GM12878 (cell line): Measurements from ENCODE around the gene TUBGCP2. TPM values are rescaled to one million over a fixed set of nuclear protein-coding genes. Genes with fewer than 3 reads are reported as not detected.

Source experiments
- ATAC-seq: fragments of 200-7000 bp; cut with Tn5 transposase; 3 replicates; pipeline ENCODE4 v1.9.1; 2020; ENCODE audit warnings: mild to moderate bottlenecking, moderate library complexity
- BruUV-seq: library from RNA; stranded (reverse); fragments of 400-500 nt; replicated peaks from 2 replicates; lab custom pipeline; 2021; lab: Mats Ljungman, UMichigan
- CTCF ChIA-PET: fragments of 300-600 bp; sonication (Branson Sonifier 250); formaldehyde crosslinking; extraction: SDS; loops from one replicate; lab custom pipeline; 2021; ENCODE audit warnings: inconsistent platforms; lab: Yijun Ruan, JAX
- POLR2A ChIA-PET: fragments of 350-600 bp; formaldehyde crosslinking; extraction: SDS; loops from one replicate; lab custom pipeline; 2021; ENCODE audit warnings: inconsistent platforms; lab: Charles Lee
- RAD21 ChIA-PET: fragments of 300-600 bp; sonication (Branson Sonifier 250); formaldehyde crosslinking; loops from one replicate; lab custom pipeline; 2023; ENCODE audit warnings: antibody characterized with exemption; ENCODE audit not compliant: unreplicated experiment; lab: Charles Lee
- SMC1A ChIA-PET: fragments of 300-600 bp; sonication (Branson Sonifier 250); formaldehyde crosslinking; loops from one replicate; lab custom pipeline; 2023; ENCODE audit not compliant: unreplicated experiment, uncharacterized antibody; lab: Charles Lee
- DNase-seq: peaks from one replicate; pipeline ENCODE4 v3.0.0-alpha.2; 2011; ENCODE audit warnings: low read depth, low spot score
- FAIRE-seq: peaks from 3 replicates; lab custom pipeline; 2011; peaks lifted over from hg19 to GRCh38; lab: Jason Lieb, UNC
- H2AFZ ChIP-seq: 2 replicates; pipeline ENCODE4 v1.6.0; 2011; ENCODE audit warnings: low read depth, low read length, control low read depth; ENCODE audit not compliant: control insufficient read depth
- H3K27ac ChIP-seq: 2 replicates; pipeline ENCODE4 v1.5.1; 2011; ENCODE audit warnings: control low read depth; ENCODE audit not compliant: control insufficient read depth, insufficient read depth
- H3K27me3 ChIP-seq, 2 experiments: replicated peaks in 1 of 2; 2 replicates each; pipeline versions ENCODE4 v1.6.0 to v1.6.1; 2011; ENCODE audit warnings: low read length in 1 of 2; ENCODE audit not compliant: control insufficient read depth in 2 of 2, insufficient read depth in 2 of 2
- H3K36me3 ChIP-seq, 2 experiments: 2 replicates each; pipeline ENCODE4 v1.5.1; 2011; ENCODE audit warnings: low read length in 1 of 2; ENCODE audit not compliant: control insufficient read depth in 2 of 2, insufficient read depth in 2 of 2
- H3K4me1 ChIP-seq: 2 replicates; pipeline ENCODE4 v1.6.1; 2011; ENCODE audit warnings: mild to moderate bottlenecking, low read length, moderate library complexity, mixed read lengths; ENCODE audit not compliant: control insufficient read depth, insufficient read depth
- H3K4me2 ChIP-seq: 2 replicates; pipeline ENCODE4 v1.6.0; 2011; ENCODE audit warnings: control low read depth; ENCODE audit not compliant: control insufficient read depth, insufficient read depth
- H3K4me3 ChIP-seq: fragments of 200-600 bp; sonication (generic); 2 replicates; pipeline ENCODE4 v1.5.1; 2016
- H3K79me2 ChIP-seq: 2 replicates; pipeline ENCODE4 v1.6.0; 2011; ENCODE audit warnings: low read length; ENCODE audit not compliant: control insufficient read depth, insufficient read depth
- H3K9ac ChIP-seq: 2 replicates; pipeline ENCODE4 v1.8.0; 2011; ENCODE audit warnings: low read length, control low read depth, mixed read lengths; ENCODE audit not compliant: control insufficient read depth, insufficient read depth
- H3K9me3 ChIP-seq: replicated peaks from 3 replicates; pipeline ENCODE4 v1.5.1; 2011; ENCODE audit warnings: mild to moderate bottlenecking, low read length; ENCODE audit not compliant: control insufficient read depth, insufficient read depth
- H4K20me1 ChIP-seq: 2 replicates; pipeline ENCODE4 v1.6.0; 2011; ENCODE audit not compliant: control insufficient read depth, insufficient read depth
- ATF2 ChIP-seq: IDR thresholded peaks from 2 replicates; pipeline ENCODE4 v1.6.1; 2012; ENCODE audit warnings: low read length, inconsistent platforms
- ATF7 ChIP-seq: fragments of 450-650 bp; IDR thresholded peaks from 2 replicates; pipeline ENCODE4 v1.6.1; 2016; ENCODE audit warnings: low read depth, mild to moderate bottlenecking
- BHLHE40 ChIP-seq, 2 experiments: fragments of 450-650 bp in 1 of 2; IDR thresholded peaks; 2 replicates each; pipeline ENCODE4 v1.6.1; 2011 to 2017; ENCODE audit warnings: low read depth in 2 of 2, borderline replicate concordance in 1 of 2, improper control_type of control experiment in 1 of 2, low read length in 1 of 2, mild to moderate bottlenecking in 1 of 2
- DPF2 ChIP-seq: fragments of 450-650 bp; IDR thresholded peaks from 2 replicates; pipeline ENCODE4 v1.6.1; 2017; ENCODE audit warnings: mild to moderate bottlenecking
- HDGF ChIP-seq: fragments of 450-650 bp; IDR thresholded peaks from 2 replicates; pipeline ENCODE4 v1.6.1; 2016; ENCODE audit warnings: antibody characterized with exemption
- JUNB ChIP-seq: IDR thresholded peaks from 2 replicates; pipeline ENCODE4 v1.6.1; 2016; ENCODE audit warnings: antibody characterized with exemption, mild to moderate bottlenecking
- KLF5 ChIP-seq: fragments of 450-650 bp; IDR thresholded peaks from 2 replicates; pipeline ENCODE4 v1.6.1; 2014; ENCODE audit warnings: mild to moderate bottlenecking; ENCODE audit not compliant: partially characterized antibody
- NFIC ChIP-seq: IDR thresholded peaks from 2 replicates; pipeline ENCODE4 v1.6.1; 2012; ENCODE audit warnings: low read depth, mild to moderate bottlenecking, inconsistent platforms, low read length, moderate library complexity
- POLR2AphosphoS5 ChIP-seq: IDR thresholded peaks from 2 replicates; pipeline ENCODE4 v1.6.1; 2011; ENCODE audit warnings: mild to moderate bottlenecking, low read length, inconsistent platforms
- POU2F2 ChIP-seq: IDR thresholded peaks from 3 replicates; pipeline ENCODE4 v1.6.1; 2011; ENCODE audit warnings: low read depth, mild to moderate bottlenecking, low read length, borderline replicate concordance
- RUNX3 ChIP-seq: IDR thresholded peaks from 2 replicates; pipeline ENCODE4 v1.6.1; 2012; ENCODE audit warnings: low read length, inconsistent platforms
- TBL1XR1 ChIP-seq: IDR thresholded peaks from 2 replicates; pipeline ENCODE4 v1.6.1; 2012; ENCODE audit warnings: low read depth, low read length, improper control_type of control experiment
- YBX1 ChIP-seq: fragments of 450-650 bp; IDR thresholded peaks from 2 replicates; pipeline ENCODE4 v1.6.1; 2016; ENCODE audit warnings: antibody characterized with exemption
- ZNF384 ChIP-seq: IDR thresholded peaks from 2 replicates; pipeline ENCODE4 v1.6.1; 2012; ENCODE audit warnings: low read depth, mild to moderate bottlenecking, low read length, improper control_type of control experiment, borderline replicate concordance
- WGBS: methylation state at CpG from one replicate; pipeline ENCODE4 v1.1.6; 2016; ENCODE audit warnings: low lambda C conversion rate; ENCODE audit not compliant: insufficient replicate concordance, insufficient coverage; ENCODE audit errors: missing lambda C conversion rate; 5-methylcytosine and 5-hydroxymethylcytosine counted together
- in situ Hi-C: fragments of 300-500 bp; cut with MboI; formaldehyde crosslinking; loops from 9 replicates; pipeline ENCODE4 v1.14.3; 2018; ENCODE audit warnings: mixed read lengths
- intact Hi-C: fragments of 100-400 bp; cut with micrococcal nuclease; formaldehyde crosslinking; loops from one replicate; pipeline ENCODE4 v1.14.2; 2022; ENCODE audit not compliant: unreplicated experiment
- polyA plus RNA-seq, 11 experiments: library from polyadenylated mRNA; depleted of rRNA in 4 of 11; unstranded in 6 of 11; stranded (reverse) in 5 of 11; fragments of >200 nt; fragmentation: Nextera tagmentation in 4 of 11; fragmentation: Illumina TruSeq in 1 of 11; extraction: Ambion mirVana in 4 of 11; extraction: Trizol in 1 of 11; gene quantifications; 1 replicate in 1 of 11; 2 replicates in 10 of 11; pipeline versions ENCODE4 v1.2.1 to v1.2.3, GENCODE V29; 2011 to 2016; ENCODE audit warnings: inconsistent platforms in 2 of 11, missing spikeins in 2 of 11, low read depth in 1 of 11
- total RNA-seq, 4 experiments: library from RNA; depleted of rRNA in 3 of 4; stranded (reverse); fragments of >200 nt in 3 of 4; fragmentation: Illumina TruSeq in 1 of 4; extraction: Trizol in 1 of 4; gene quantifications; 2 replicates each; pipeline versions ENCODE4 v1.2.1 to v1.2.3, GENCODE V29; 2013 to 2021
- TF ChIP-seq, protein P1 (sequence below): fragments of 450-650 bp; formaldehyde crosslinking; IDR thresholded peaks from 2 replicates; pipeline ENCODE4 v1.5.0; 2022; ENCODE audit warnings: mild to moderate bottlenecking, missing genetic modification characterization

TUBGCP2 gene
- total and polyA plus RNA-seq, 10 of the 15 experiments (the other 5 are each of a cell fraction or from before 2014, with no cell fraction given): 4.8 to 47.1 (median 34.7) TPM

GRCh38 chr10:133274751-133275683, 33.7 kb downstream of the TUBGCP2 start:
- H3K4me3 ChIP-seq: peak overlapping the region; percentile 94
- ChIA-PET POLR2A (interaction anchor here (0.5 to 1.5 kb wide), 5 partner anchors 9 to 116 kb away, joined by 3 to 7 read pairs (median 5); no protein-coding TSS in a partner anchor), CTCF (interaction anchor here (1.0 to 3.2 kb wide), 7 partner anchors 11 to 129 kb away, joined by 4 to 15 read pairs (median 5); no protein-coding TSS in a partner anchor), SMC1A (interaction anchor here (1.0 to 1.5 kb wide), 3 partner anchors 12 to 127 kb away, joined by 4 to 5 read pairs (median 4); no protein-coding TSS in a partner anchor), RAD21 (interaction anchor here (1.2 to 2.4 kb wide), 5 partner anchors 14 to 131 kb away, joined by 3 to 9 read pairs (median 4); no protein-coding TSS in a partner anchor)
- DNase-seq: peak; percentile 72
- peak overlapping the region; percentile 90 for H3K4me2 ChIP-seq
- peaks cover 5 to 28% of the 10 kb centered on the region in 2 experiments for H3K36me3 ChIP-seq
- H3K9me3 ChIP-seq: no peaks in the 10 kb centered on the region
- FAIRE-seq: peak; percentile 90
- no peak overlapping the region; the same call in none of the 2 replicates for H2AFZ ChIP-seq
- peak overlapping the region; percentile 92 for H3K9ac ChIP-seq
- H3K4me1 ChIP-seq: peaks cover 33% of the 10 kb centered on the region
- peaks cover 23% of the 10 kb centered on the region for H3K79me2 ChIP-seq
- in situ Hi-C loops (no loop called here), intact Hi-C loops (loop anchor here (2.0 kb wide), 1 partner anchor 34 kb away; the partner anchor contains the start of genes TUBGCP2 and ZNF511)
- peak overlapping the region; percentile 96 for H3K27ac ChIP-seq
- under 1% methylated on average over 24 of the region's 26 CpGs for WGBS
- no TSS peak for BruUV-seq
- no peaks in the 10 kb centered on the region for H3K27me3 ChIP-seq
- no peaks in the 10 kb centered on the region; the same call in 1 of the 2 replicates for H4K20me1 ChIP-seq
- ATAC-seq: peak; percentile 69
- peak; percentile 79; the same call in 1 of the 2 replicates for TF ChIP-seq ATF2
- TF ChIP-seq POU2F2: peak; percentile 96; the same call in 2 of the 3 replicates
- TF ChIP-seq NFIC: peak; percentile 86; the same call in 1 of the 2 replicates
- TF ChIP-seq BHLHE40 (IDR thresholded peaks at IDR 0.05; ENCODE audit: borderline replicate concordance in 1 of 2, low read depth in 2 of 2, low read length in 1 of 2): peak; percentile 95
- TF ChIP-seq HDGF: peak; percentile 89
- no peak for TF ChIP-seq KLF5
- TF ChIP-seq JUNB: peak; percentile 48; the same call in 1 of the 2 replicates
- peak; percentile 85; the same call in 1 of the 2 replicates for TF ChIP-seq ATF7
- no peak for TF ChIP-seq YBX1
- peak; percentile 97 for TF ChIP-seq TBL1XR1
- TF ChIP-seq DPF2: peak; percentile 90; the same call in 1 of the 2 replicates
- peak; percentile 92 for TF ChIP-seq RUNX3
- no peak for TF ChIP-seq ZNF384
- TF ChIP-seq POLR2AphosphoS5: peak; percentile 87
- TF ChIP-seq, protein P1, sequence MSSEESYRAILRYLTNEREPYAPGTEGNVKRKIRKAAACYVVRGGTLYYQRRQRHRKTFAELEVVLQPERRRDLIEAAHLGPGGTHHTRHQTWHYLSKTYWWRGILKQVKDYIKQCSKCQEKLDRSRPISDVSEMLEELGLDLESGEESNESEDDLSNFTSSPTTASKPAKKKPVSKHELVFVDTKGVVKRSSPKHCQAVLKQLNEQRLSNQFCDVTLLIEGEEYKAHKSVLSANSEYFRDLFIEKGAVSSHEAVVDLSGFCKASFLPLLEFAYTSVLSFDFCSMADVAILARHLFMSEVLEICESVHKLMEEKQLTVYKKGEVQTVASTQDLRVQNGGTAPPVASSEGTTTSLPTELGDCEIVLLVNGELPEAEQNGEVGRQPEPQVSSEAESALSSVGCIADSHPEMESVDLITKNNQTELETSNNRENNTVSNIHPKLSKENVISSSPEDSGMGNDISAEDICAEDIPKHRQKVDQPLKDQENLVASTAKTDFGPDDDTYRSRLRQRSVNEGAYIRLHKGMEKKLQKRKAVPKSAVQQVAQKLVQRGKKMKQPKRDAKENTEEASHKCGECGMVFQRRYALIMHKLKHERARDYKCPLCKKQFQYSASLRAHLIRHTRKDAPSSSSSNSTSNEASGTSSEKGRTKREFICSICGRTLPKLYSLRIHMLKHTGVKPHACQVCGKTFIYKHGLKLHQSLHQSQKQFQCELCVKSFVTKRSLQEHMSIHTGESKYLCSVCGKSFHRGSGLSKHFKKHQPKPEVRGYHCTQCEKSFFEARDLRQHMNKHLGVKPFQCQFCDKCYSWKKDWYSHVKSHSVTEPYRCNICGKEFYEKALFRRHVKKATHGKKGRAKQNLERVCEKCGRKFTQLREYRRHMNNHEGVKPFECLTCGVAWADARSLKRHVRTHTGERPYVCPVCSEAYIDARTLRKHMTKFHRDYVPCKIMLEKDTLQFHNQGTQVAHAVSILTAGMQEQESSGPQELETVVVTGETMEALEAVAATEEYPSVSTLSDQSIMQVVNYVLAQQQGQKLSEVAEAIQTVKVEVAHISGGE (CRISPR knock-in tag): no peak
